Measurements from ENCODE around the gene ZNF426.
"Not testable (repeated sequence)": the region's sequence is repeated elsewhere in the genome, so short reads cannot be mapped to it uniquely, and the experiment has no call there.

DNA sequence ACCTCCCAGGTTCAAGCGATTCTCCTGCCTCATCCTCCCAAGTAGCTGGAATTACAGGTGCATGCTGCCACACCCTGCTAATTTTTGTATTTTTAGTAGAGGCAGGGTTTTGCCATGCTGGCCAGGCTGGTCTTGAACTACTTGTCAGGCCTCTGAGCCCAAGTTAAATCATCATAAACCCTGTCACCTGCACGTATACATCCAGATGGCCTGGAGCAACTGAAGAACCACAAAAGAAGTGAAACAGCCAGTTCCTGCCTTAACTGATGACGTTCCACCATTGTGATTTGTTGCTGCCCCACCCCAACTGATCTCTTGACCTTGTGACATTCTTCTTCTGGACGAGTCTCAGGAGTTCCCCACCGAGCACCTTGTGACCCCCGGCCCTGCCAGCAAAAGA is 756 bp upstream of the ZNF426 start:
- not testable (repeated sequence) for TF ChIP-seq CTCF (IDR thresholded peaks at IDR 0.05; ENCODE audit: low read length); EZH2 (optimal IDR thresholded peaks at IDR 0.05; ENCODE audit: low read depth, low read length)
